GM19452 (cell line): Measurements from ENCODE around the gene SERPINB6.
"Not testable (repeated sequence)": the region's sequence is repeated elsewhere in the genome, so short reads cannot be mapped to it uniquely, and the experiment has no call there.

ENCODE experiments used
- ATAC-seq: cut with Tn5 transposase; IDR thresholded peaks from one replicate; pipeline ENCODE4 v1.9.1; 2021; ENCODE audit not compliant: unreplicated experiment

Gene SERPINB6

DNA sequence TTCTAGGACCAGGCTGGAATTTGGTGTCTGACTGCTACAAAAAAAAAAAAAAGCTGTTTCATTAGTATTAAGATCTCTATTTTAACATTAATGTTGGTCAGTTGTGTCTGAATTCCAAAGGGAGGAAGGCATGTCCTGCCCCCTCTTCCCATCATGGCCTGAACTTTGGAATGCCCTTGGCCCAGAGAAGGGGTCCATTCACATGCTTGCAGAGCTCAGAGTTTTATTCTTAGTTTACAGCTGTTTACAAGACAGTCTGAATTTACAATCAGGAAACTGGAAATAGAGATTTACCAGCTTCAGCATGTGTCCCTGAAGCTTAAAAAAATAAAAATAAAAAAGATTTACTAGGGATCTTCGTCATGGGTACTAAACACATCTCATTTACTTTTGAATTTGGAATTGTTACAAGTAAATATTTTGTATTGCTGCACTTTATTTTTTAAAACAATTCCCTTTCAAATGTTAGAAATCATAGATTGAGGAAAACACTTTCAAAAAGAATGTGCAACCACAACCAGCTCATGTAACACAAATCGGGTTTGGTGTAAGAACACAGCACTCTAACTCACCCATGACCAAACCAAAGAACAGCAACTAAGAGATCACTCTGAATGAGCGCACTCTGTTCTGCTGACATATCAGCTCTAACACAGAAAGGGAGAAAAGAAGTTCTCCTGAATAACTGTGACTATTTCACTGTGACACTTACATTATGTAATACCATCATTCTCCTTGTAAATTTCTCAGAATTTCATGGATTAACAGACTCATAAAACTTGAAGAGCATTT lies 6.6 kb upstream of the SERPINB6 start:
- ATAC-seq: no peak

DNA sequence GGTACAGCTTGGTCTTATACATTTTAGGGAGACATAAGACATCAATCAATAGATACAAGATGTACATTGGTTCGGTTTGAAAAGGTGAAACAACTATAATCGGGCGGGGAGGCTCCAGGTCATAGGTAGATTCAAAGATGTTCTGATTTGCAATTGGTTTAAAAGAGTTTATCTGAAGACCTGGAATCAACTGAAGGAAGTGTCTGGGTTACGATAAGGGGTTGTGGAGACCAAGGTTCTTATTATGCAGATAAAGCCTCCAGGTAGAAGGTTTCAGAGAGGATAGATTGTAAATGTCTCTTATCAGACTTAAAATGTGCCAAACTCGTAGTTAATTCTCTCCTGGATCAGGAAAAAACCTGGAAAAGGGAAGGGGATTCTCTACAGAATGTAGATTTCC lies 5.9 kb upstream of the SERPINB6 start:
- no peak for ATAC-seq

DNA sequence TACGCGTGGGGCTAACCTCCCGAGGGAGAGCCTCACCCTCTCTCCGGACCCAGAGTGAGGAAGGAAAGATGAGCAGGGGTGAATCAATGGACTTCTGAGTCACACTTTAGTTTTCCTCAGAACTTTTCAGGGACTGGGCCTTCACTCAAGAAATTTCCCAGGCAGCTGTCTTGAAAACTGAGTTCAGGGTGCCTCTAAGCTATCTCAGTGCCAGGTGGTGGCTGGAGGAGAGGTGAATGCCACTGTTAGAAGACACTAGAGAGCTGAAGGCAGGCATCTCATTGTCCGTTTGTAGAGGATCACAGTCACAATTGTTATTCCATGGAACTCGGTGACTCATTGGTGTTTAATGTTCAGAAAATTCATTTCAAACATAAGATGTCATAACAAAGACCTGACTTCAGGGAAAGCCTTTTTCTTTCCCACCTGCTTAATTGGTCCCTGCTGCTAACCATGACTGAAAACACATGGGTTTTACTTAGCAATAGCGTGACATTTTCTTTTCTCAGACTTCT lies 5.3 kb upstream of the SERPINB6 start:
- ATAC-seq: no peak

DNA sequence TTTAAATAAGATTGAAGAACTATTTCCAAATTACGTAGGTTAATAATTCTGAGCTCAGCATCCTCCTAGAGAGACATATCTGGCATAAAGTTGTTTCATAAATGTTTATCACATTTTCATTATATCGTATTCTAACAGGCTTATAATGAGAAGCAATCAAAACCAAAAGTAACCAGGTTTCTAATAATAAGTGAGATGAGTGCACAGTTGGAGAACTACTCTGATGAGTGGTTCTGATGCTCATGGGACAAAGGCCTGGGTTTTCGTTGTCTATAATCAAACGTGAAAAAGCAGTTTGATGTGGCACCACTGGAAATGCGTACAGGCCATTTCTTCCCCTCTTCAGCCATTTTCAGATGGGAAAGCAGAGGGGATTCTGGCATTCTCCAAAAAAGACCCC lies 4.7 kb upstream of the SERPINB6 start:
- ATAC-seq: no peak

DNA sequence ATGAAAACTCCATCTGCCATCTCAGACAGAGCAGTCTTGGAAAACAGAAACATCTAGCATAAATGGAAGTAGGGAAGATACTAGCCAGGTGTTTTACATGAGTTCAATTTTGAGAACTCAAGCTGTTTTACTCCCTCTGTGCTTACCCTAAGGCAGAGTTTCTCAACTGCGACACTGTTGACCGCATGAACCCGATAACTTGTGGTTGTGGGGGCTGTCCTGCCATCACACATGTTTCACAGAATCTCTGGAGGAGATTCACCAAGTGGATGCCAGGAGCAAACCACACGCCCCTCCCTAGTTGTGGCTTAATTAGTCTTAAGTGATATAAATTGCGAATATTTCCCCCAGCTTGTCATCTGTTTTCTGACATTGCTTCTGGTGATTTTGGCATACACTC lies 2.3 kb upstream of the SERPINB6 start:
- no peak for ATAC-seq

DNA sequence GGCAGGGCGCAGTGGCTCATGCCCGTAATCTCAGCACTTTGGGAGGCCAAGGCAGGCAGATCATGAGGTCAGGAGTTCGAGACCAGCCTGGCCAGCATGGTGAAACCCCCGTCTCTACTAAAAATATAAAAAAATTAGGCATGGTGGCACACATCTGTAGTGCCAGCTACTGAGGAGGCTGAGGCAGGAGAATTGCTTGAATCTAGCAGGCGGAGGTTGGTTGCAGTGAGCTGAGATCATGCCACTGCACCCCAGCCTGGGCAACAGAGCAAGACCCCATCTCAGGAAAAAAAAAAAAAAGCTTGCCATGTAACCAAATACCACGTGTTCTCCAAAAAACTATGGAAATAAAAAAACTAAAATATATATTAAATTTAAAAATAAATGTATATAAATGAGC lies 1.8 kb upstream of the SERPINB6 start:
- ATAC-seq: not testable (repeated sequence)

DNA sequence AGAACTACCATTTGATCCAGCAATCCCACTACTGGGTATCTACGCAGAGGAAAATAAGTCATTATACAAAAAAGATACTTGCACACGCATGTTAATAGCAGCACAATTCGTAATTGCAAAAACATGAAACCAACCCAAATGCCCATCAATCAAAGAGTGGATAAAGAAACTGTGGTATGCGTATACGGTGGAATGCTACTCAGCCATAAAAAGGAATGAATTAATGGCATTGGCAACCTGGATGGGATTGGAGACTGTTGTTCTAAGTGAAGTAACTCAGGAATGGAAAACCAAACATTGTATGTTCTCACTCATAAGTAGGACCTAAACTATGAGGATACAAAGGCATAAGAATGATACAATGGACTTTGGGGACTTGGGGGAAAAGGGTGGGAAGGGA lies 1.3 kb upstream of the SERPINB6 start:
- not testable (repeated sequence) for ATAC-seq

DNA sequence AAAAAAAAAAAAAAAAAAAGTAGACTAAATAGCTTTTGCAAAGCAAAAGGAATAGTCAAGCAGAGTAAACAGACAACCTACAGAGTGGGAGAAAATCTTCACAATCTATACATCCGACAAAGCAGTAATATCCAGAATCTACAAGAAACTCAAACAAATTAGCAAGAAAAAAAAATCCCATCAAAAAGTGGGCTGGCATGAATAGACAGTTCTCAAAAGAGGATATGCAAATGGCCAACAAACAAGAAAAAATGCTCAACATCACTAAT lies 786 bp upstream of the SERPINB6 start:
- ATAC-seq: not testable (repeated sequence)

DNA sequence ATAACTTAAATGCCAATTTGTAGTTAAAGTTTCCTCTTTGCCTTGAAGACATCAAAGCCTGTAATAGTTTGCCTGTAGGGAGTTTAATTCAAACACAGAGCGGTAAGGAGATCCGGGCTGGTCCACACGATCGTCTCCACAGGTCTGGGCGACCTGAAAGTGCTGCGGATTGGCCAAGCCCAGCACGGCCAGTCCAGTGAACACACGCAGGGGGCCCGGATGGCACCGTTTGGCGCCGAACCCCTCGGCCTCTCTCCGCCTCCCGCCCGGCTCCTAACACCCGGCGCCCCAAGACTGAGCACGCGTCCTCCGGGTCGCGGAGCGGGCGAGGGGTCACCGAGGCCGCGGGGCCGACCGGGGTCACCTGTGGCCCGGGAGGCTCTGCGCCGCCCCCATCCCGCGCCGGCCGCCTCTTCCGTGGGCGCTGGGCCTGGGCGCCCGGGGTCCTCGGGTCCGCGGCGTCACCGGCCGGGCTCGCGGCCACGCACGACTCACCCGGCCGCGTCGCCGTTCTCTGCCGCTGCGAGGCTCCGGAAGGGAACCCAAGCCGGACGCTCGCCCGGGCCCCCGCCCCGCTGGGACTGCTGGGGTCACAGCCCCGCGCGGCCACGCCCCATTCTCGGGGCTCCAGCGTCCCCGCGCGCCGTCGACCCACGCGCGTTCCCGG lies 481 bp downstream of the SERPINB6 start:
- ATAC-seq: no peak

DNA sequence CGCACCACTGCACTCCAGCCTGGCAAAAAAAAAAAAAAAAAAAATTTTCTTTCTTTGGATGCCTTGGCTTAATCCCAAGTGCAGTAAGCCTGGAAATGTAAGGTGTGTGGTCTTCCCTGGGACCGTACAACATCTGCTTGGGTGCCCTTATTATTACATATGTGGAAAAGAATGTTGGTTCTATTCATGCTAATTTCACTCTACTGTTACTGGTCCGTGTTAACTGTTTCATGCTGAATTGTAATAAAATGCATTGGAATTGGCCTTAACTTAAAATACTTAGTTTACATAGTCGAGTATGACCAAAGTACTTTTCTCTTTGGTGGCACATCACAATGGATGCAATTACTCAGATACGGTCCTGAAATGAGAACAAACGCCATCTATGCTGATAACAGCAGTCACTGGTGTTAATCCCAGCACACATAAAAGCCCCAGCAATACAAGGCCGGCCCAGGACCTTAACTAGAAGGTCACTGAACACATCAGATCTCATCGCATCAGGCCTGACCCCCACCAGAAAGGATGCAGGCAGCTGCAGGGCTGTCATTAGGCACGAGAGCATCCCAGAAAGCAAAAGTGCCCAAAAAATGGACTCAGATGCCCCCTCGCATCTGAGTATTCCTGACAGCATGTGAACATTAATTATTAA lies 1.2 kb downstream of the SERPINB6 start:
- no peak for ATAC-seq

DNA sequence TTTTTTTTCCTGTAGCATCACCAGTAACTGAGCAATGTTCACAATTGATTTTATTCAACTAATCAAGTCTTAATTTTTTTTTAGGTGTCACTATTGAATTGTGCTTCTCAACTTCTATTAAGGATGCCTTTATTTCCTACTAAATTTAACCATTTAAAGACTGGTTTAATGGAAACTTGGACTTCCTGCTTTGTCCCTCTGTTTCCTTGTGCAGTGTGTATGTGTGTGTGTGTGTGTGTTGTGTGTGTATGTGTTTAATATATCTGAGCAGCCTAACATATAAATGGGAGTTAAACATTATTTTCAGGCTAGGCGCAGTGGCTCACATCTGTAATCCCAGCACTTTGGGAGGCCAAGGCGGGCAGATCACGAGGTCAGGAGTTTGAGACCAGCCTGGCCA lies 1.8 kb downstream of the SERPINB6 start:
- no peak for ATAC-seq

DNA sequence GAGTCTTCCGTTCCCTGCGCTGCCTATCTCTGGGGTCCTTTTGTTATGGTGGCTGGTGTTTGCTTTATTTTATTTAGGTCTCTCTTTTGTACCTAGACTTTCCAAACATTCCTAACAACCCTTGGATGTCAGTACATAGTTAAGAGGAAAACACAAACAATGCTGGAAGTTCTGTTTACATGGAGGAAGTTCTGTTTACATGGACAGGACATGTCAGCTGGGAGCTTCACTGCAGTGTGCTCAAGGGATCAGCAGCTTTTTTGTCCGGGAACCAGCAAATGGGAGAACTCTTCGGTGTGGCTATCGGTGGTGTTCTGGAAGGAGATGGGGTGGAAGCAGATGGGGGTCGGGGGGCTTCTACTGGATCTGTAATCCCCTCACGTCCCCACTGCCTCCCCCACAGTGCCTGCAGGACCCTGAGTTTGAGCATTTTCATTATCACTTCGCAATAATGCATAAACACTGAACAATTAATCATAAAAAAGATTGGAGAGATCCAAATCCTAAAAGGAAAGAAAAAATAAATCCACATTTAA lies 2.7 kb downstream of the SERPINB6 start:
- no peak for ATAC-seq

DNA sequence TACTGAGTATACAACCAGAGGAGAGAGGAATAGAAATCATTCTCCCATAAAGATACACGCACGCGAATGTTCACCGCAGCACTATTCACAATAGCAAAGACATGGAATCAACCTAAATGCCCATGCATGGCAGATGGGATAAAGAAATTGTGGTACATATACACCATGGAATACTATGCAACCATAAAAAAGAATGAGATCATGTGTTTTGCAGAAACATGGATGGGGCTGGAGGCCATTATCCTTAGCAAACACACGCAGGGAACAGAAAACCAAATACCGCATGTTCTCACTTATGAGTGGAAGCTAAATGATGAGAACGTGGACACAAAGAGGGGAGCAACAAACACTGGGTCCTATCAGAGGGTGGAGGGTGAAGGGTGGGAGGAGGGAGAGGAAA lies 3.4 kb downstream of the SERPINB6 start:
- no peak for ATAC-seq

DNA sequence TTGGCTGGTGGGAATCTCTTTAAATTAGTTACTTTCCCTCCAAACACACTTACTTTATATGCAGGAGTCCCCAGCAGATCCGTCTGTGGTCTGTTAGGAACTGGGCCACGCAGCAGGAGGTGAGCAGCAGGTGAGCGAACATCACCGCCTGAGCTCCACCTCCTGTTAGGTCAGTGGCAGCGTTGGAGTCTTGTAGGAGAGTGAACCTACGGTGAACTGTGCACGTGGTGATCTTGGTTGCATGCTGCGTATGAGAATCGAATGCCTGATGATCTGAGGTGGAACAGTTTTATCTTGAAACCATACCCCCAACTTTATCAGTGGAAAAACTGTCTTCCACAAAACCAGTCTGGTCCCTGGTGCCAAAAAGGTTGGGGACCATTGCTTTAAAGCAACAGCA lies 5.0 kb downstream of the SERPINB6 start:
- ATAC-seq: no peak

DNA sequence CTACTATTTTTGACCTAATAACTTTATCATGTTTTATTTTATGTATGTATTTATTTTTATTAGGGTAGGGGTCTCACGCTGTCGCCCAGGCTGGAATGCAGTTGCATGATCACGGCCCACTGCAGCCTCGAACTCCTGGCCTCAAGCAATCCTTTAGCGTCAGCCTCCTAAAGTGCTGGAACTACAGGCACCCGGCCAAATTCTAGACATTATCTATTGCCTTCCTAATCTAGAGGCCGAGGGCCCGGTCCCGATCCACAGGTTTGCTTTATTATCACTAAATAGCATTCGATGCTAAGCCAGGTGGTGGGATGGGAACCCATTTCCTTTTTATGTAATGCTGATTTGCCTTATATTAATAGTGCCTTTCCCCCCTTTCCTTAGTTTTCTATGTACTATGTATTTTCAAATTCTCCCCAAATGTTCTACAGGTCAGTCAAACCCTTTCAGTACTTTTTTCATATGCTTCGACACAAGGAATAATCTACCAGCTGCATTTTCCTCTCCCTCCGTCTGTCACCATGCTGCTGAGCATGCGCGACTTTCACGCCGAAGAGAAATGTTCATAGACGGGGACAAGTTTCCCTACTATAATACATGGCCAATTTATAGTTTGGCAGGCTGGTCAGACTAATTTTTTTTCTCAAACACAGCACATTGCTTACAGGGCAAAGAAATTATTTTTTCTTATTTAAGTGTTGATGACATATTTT lies 6.4 kb downstream of the SERPINB6 start:
- ATAC-seq: no peak

DNA sequence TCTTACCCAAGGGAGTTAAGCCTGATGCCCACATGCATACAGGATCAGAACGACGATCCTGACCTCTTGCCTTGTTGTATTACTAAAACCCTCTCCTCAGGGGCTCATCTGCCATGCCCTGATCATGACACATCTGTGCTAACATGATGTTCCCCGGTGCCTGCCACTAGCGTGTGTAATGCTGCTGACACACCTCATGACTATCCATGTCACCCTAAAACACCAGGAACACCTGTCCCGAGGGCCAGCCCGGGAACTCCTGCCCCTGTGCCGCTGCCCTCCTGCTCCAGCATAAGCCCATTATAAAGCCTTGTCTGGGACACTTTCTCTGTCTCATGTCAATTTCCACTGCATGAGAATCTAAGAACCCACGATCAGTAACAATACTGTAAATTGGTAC lies 7.6 kb downstream of the SERPINB6 start:
- ATAC-seq: no peak

DNA sequence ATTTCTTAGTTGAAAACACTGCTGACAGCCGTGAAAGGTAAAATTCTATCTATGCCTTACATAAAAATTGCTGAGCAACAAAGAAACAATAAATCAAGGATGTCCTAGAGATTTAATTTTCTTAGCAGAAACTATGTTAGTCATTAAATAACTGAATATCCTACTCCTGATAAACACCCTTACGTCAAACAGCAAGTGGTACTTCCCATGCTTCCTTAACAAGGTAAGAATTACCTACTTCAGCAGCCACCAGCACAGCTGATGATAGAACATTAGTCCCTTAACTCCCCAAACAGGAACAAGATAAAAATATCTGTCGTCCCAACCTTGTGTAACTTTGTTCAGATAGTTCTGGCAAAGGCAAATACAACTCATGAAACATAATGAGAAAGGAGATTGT lies 8.7 kb downstream of the SERPINB6 start:
- no peak for ATAC-seq

DNA sequence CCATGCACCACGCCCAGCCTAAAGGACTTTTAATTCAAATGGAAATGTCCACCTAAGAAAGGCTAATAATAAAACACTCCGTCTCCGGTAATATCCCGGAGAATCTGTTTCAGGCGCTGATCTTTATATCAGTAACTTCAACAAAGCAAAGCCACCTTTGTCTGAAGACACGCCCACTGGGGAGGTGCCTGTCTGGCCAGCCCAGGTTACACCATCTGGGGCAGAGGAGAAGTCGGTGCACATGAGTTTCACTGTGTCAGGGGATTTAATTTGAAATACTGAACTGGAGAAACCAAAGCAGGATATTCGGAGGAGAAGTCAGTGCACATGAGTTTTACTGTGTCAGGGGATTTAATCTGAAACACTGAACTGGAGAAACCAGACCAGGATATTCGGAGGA lies 9.4 kb downstream of the SERPINB6 start:
- no peak for ATAC-seq

DNA sequence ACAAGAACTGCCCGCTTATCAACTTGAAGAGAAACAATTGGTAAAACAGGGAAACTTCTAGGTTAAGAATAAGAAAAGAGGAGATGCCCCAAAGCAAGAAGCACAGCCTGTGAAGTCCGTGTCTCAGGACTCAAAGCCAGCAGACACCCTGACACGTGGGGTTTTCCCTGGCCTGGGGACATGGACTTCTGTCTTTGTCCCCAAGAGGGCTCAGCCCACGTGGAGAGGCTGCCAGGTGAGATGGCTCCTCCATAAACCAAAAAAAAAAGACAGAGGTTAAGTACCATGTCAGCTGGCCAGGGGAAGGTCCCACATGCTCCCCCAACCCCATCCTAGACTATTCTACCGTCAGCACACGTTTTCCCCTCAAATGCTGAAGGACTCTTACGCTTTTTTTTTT lies 9.9 kb downstream of the SERPINB6 start:
- ATAC-seq: no peak

DNA sequence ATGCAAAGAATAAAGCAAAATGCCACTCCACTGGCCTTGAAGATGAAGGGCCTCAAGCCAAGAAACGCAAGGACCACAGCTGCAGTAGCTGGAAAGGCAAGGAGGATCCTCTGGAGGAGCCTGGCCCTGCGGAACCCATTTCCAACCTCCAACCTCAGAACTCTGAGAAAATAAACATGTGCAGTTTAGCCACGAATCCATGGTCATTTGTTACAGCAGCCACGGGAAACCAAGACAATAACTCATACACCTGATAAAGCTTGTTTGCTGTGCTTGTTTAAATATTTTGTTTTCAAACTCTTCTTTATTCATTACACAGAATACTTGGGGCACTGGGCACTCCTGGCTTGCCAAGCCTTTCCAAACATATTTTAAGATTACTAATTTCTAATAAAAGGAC lies 10.4 kb downstream of the SERPINB6 start:
- no peak for ATAC-seq
